ENCODE measurements around the gene RPS6KB1.

RPS6KB1 gene

GRCh38 chr17:59892924-59893675 is at the start of gene RPS6KB1, which contains the start of gene TUBD1:
TSS of gene RPS6KB1 (plus strand) at chr17:59893121. CDS start at chr17:59893185, 64 bp downstream.
TSS of gene TUBD1 (minus strand) at chr17:59892943. CDS start at chr17:59891002, 1,941 bp downstream.
- Histone ChIP-seq H3K9ac (peak within 1 kb of the TSS; percentile 89), H3K79me2 (ENCODE audit: insufficient read depth, low read depth) (peaks cover 74% of the 10 kb centered on the region), H3K4me1 (ENCODE audit: low read depth, poor library complexity, severe bottlenecking) (peaks cover 35% of the 10 kb centered on the region), H3K4me2 (peak within 1 kb of the TSS; percentile 97), H3K27ac (peak within 1 kb of the TSS; percentile 71), H3K4me3 (IDR thresholded peaks at IDR 0.05; ENCODE audit: insufficient read depth, low read depth, low read length) (peak within 1 kb of the TSS; percentile 66), H3K27me3 (ENCODE audit: insufficient read depth, low read depth) (no peaks in the 10 kb centered on the region), H3K36me3 (ENCODE audit: insufficient read depth) (no peaks in the 10 kb centered on the region), H4K20me1 (ENCODE audit: insufficient read depth) (peaks cover 17% of the 10 kb centered on the region; the same call in 1 of the 2 replicates), H2AFZ (ENCODE audit: low read depth) (peak within 1 kb of the TSS; percentile 60)
- TF ChIP-seq CTCF (conservative IDR thresholded peaks at IDR 0.05; ENCODE audit: low read depth, low read length): no peak

GRCh38 chr17:59844884-59845594 is 47.9 kb upstream of the RPS6KB1 start:
- Histone ChIP-seq H3K4me1 (ENCODE audit: low read depth, poor library complexity, severe bottlenecking) (peaks cover 99% of the 10 kb centered on the region), H3K9ac (peak overlapping the region; percentile 63), H3K27ac (peak overlapping the region; percentile 96)

GRCh38 chr17:59845595-59846393 is 47.1 kb upstream of the RPS6KB1 start:
- Histone ChIP-seq H3K27me3 (ENCODE audit: insufficient read depth, low read depth) (no peaks in the 10 kb centered on the region), H3K36me3 (ENCODE audit: insufficient read depth) (no peaks in the 10 kb centered on the region), H3K27ac (peak overlapping the region; percentile 96), H3K79me2 (ENCODE audit: insufficient read depth, low read depth) (peaks cover 3% of the 10 kb centered on the region; the same call in 1 of the 2 replicates), H3K4me1 (ENCODE audit: low read depth, poor library complexity, severe bottlenecking) (peaks cover 98% of the 10 kb centered on the region), H3K4me2 (peak overlapping the region; percentile 92), H3K4me3 (IDR thresholded peaks at IDR 0.05; ENCODE audit: insufficient read depth, low read depth, low read length) (no peak overlapping the region), H3K9ac (peak overlapping the region; percentile 63), H4K20me1 (ENCODE audit: insufficient read depth) (no peaks in the 10 kb centered on the region), H2AFZ (ENCODE audit: low read depth) (no peak overlapping the region)
- no peak for TF ChIP-seq CTCF (conservative IDR thresholded peaks at IDR 0.05; ENCODE audit: low read depth, low read length)

More at GRCh38 chr17:59844884-59845594, 47.9 kb upstream of the RPS6KB1 start:
- Histone ChIP-seq H4K20me1 (ENCODE audit: insufficient read depth) (no peaks in the 10 kb centered on the region), H2AFZ (ENCODE audit: low read depth) (no peak overlapping the region), H3K4me3 (IDR thresholded peaks at IDR 0.05; ENCODE audit: insufficient read depth, low read depth, low read length) (no peak overlapping the region), H3K27me3 (ENCODE audit: insufficient read depth, low read depth) (no peaks in the 10 kb centered on the region), H3K4me2 (peak overlapping the region; percentile 92), H3K36me3 (ENCODE audit: insufficient read depth) (no peaks in the 10 kb centered on the region), H3K79me2 (ENCODE audit: insufficient read depth, low read depth) (peaks cover 11% of the 10 kb centered on the region; the same call in 1 of the 2 replicates)
- no peak for TF ChIP-seq CTCF (conservative IDR thresholded peaks at IDR 0.05; ENCODE audit: low read depth, low read length)

Data from KMS-11 (cell line).